HT1080 (cell line): ENCODE measurements around the gene NUP93. TPM values are rescaled to one million over a fixed set of nuclear protein-coding genes. Genes with fewer than 3 reads are reported as not detected.

Experiments used
- DNase-seq: peaks from one replicate; pipeline ENCODE4 v3.0.0-alpha.2; 2015; ENCODE audit warnings: low read depth
- total RNA-seq: library from RNA; depleted of rRNA; stranded (reverse); fragments of >200 nt; shearing (Covaris generic); gene quantifications from 2 replicates; pipeline ENCODE4 v1.2.3, GENCODE V29; 2014

Gene NUP93
- total RNA-seq, 1 experiment from 2014 or later, result 119 TPM

GRCh38 chr16:56741399-56741798 is 11.5 kb downstream of the NUP93 start:
- DNase-seq, result no peak

DNA sequence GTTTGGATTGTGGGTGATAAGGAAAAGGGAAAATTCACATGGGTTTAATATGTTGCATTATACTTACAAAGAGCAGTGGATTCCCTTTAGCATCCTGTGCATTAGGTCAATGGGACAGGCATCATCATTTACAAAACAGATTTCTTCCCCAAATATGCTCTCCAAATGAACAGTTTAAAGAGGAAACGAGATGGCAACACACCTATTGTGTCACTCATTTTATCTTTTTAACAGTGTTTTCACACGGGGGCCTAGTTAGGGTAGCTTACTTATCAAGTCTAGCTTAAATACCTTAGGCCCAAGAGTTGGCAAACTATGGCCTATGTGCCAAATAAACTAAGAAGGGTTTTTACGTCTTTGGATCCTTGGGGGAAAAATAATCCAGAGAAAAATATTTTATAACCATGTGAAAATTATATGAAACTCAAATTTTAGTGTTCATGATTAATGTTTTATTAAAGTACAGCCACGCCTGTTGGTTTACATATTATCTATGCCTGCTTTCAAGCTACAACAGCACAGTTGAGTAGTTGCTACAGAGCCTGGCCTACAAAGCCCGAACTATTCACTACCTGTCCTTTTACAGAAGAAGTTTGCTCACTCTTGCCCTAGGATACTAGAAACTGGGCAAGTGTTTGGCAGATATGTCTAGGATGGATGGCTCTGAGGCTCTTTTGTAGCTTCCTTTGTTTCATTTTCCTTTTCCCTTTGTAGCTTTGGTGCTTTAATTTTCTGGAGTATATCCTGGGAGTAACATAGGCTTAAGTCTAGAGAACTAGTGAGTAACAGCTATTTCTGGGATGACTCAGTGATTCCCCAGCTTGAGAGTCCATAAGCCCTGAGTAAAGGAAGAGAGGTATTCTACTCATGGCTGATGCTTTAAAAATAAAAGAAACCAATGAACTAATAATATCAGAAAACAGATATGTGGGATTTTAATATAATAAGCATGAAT is 12.4 kb downstream of the NUP93 start:
- DNase-seq, result peak; percentile 89

DNA sequence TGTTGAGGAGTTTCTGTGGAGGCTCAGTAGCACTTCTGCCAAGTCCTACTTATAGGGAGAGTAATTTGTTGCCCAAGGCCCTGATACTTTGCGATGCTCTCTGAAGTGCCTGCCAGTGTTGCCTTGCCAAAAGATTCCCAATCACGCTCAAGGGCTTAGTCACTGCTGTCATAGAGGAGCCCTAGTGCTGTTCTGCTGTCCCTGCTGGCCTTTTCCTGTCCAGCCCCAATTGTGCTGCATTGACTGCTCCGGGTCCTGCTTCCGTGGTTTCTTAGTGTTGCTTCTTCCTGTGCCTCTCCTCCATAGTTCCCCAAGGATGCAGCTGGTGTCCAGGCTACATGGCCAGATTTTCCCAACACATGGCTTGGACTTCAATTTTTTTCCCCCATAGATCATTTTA is 13.9 kb downstream of the NUP93 start:
- peak; percentile 69 for DNase-seq

DNA sequence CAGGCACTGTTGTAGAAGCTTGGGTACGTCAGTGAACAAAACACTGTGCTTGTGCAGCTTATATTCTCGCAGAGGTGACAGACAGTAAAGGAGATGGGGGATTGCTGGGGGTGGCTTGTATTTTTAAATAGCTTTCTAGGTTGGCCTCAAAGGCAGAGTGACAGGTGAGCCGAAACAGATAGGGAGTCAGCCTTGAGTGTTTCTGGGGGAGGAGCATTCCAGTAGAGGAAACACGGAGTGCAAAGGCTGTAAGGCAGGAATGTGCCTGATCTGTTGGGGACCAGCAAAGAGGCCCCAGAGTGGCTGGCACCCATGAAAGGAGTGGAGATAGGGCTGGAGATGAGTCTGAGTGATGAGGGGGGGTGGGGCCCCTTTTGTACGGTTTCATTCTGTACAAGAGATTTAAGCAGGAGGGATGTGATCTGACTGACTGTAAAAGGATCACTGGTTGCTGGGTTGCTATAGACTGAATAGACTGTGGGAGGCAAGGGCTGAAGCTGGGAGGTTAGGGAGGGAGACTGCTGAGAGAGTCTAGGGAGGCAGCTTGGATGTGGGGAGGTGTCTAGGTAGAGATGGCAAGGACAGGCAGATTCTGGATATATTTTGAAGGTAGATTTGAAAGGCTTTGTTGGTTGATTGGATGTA is 15.2 kb downstream of the NUP93 start:
- DNase-seq, result no peak

- DNase-seq, result no peak
These were observed 17.6 kb downstream of the NUP93 start for GRCh38 chr16:56747486-56748045.

- DNase-seq, result no peak
These were observed 18.3 kb downstream of the NUP93 start for GRCh38 chr16:56748191-56748590.

- DNase-seq, result no peak
These were observed 18.9 kb downstream of the NUP93 start for GRCh38 chr16:56748826-56749225.

DNA sequence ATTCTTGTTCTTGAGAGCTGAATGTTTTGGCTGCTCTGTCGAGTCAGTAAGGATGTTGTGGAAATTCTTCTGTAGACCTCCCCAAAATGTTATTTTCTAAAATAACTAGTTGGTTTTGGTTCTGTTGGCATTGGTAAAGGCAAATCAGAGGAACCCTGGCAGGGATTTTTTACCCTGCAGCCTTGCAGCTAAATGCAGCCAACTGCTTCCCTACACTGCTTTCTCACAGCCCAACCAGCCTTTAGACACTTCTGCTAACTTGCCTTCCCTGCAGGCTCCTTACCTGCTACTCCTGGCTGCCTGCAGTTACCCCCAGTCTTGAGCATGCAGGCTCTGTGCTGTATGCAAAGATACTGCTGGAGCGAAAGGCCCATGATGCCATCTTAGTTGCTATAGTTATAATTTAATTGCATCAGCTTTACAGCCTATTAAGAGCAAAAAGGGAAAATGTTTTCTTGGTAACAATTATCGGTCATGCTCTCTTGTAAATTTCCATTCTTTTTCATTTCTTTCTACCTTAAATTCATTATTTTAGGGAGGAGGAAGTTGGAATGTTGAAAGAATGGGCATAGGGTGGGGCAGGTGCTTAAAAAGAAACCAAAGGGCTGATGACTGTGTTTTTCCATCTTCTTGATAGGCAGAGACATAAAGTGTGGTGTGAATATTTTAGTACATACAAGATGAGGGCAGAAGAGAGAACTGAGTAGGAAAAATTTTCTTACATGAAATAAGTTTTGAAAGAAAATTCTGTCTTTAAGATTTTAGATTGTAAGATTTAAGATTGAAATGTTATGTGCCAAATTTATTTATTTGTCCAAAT is 20.0 kb downstream of the NUP93 start:
- DNase-seq, result no peak

DNA sequence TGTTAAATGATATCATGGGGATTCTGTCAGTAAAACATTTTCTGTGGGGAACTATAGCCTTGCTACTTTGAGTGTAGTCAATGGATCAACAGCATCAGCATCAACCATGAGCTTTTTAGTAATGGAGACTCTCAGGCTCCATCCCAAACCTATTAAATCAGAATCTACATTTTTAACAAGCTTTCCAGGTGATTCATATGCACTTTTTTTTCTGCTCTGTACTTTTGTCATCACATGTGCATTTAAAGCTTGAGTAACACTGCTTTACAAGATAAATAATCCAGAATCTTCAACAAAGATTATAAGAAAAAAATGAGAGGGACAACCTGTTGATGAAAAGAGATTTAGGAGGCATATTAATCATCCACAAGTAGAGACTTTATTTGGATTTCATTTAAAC is 23.5 kb downstream of the NUP93 start:
- no peak for DNase-seq

GRCh38 chr16:56755038-56755437 is 25.1 kb downstream of the NUP93 start:
- DNase-seq, result no peak

- no peak for DNase-seq
These were observed 28.5 kb downstream of the NUP93 start for GRCh38 chr16:56758432-56758831.

- no peak for DNase-seq
These were observed 29.0 kb downstream of the NUP93 start for GRCh38 chr16:56758930-56759329.

- DNase-seq, result no peak
These were observed 33.5 kb downstream of the NUP93 start for GRCh38 chr16:56763291-56763916.

GRCh38 chr16:56764835-56765234 is 34.9 kb downstream of the NUP93 start:
- DNase-seq, result no peak

GRCh38 chr16:56765949-56766348 is 36.0 kb downstream of the NUP93 start:
- DNase-seq, result no peak

DNA sequence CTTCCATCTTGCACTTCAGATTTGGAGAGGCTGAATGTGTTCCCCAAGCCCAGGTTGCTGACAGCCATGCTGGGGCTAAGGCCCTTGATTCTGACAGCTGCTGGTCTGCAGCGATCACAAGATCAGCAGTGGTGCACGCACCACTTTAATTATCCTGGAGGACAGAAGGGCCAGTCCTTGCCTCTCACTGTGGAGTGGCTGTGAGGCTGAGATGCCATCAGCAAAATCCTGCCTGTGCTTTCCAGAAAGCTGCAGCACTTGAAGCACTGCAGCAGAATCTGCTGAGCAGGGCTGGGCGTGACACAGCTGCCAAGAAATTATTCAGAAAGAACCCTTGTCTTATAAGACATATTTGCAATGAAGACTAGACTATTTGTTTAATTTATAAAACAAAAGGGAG is 37.1 kb downstream of the NUP93 start:
- DNase-seq, result no peak

DNA sequence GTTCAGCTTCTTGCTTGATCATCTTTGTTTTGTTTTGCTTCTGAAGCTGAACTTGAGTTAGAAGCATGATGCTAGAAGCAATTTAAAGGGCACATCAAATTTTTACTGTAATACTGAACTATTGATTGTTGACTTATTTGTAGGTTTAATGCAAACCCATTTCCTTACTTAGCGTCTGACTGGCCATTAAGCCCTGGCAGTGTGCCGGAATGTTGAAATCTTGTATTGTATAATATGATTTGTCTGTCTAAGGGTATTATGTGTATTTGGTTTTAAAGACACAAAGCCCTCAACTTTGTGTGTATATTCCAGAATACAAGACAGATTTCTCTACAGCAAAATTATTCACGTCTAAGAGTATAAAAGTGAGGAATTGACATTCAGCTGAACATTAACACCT is 39.7 kb downstream of the NUP93 start:
- DNase-seq, result no peak

- no peak for DNase-seq
These were observed 41.8 kb downstream of the NUP93 start for GRCh38 chr16:56771558-56772279.

DNA sequence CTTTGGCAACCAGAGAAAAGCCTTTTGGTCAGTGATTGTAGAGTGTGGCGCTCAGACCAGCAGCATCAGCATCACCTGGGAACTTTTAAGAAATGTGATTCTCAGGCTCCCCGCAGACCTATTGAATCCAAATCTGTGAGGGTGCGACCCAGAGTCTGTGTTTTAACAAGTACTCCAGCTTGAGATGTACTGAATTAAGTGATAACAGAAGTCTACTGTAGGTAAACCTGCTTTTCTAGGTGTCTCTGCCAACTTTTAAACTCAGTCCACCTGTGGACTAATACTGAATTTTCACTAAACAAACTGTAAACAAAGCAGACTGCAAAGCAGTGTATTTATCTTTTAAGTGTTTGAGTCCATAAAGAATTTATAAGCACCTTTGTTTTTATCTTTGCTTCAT is 43.6 kb downstream of the NUP93 start:
- DNase-seq, result no peak

- no peak for DNase-seq
These were observed 44.2 kb downstream of the NUP93 start for GRCh38 chr16:56774016-56774680.
